Prostate gland (tissue), 2 donors: ENCODE measurements around the gene VIPR2.
"Not testable (repeated sequence)": the region's sequence is repeated elsewhere in the genome, so short reads cannot be mapped to it uniquely, and the experiment has no call there.

Experiments used
- POLR2A ChIP-seq: fragments of 450-650 bp; IDR thresholded peaks from one replicate; pipeline ENCODE4 v1.6.1; 2016; ENCODE audit warnings: antibody characterized with exemption, mild to moderate bottlenecking
- TF ChIP-seq, protein P1 (sequence below), 4 experiments: fragments of 200-600 bp in 2 of 4; fragments of 450-650 bp in 2 of 4; sonication (generic) in 2 of 4; IDR thresholded peaks; 1 replicate in 3 of 4; 2 replicates in 1 of 4; pipeline ENCODE4 v1.5.1; 2016 to 2019; ENCODE audit warnings: antibody characterized with exemption in 4 of 4, mild to moderate bottlenecking in 2 of 4, moderate library complexity in 2 of 4

DNA sequence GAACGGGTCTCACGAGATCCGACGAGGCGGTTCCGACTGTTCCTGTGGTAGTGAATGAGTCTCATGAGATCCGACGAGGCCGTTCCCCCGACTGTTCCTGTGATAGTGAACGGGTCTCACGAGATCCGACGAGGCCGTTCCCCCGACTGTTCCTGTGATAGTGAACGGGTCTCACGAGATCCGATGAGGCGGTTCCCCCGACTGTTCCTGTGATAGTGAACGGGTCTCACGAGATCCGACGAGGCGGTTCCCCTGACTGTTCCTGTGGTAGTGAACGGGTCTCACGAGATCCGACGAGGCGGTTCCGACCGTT lies 43.6 kb downstream of the VIPR2 start:
- TF ChIP-seq POLR2A: not testable (repeated sequence)
- TF ChIP-seq, protein P1, sequence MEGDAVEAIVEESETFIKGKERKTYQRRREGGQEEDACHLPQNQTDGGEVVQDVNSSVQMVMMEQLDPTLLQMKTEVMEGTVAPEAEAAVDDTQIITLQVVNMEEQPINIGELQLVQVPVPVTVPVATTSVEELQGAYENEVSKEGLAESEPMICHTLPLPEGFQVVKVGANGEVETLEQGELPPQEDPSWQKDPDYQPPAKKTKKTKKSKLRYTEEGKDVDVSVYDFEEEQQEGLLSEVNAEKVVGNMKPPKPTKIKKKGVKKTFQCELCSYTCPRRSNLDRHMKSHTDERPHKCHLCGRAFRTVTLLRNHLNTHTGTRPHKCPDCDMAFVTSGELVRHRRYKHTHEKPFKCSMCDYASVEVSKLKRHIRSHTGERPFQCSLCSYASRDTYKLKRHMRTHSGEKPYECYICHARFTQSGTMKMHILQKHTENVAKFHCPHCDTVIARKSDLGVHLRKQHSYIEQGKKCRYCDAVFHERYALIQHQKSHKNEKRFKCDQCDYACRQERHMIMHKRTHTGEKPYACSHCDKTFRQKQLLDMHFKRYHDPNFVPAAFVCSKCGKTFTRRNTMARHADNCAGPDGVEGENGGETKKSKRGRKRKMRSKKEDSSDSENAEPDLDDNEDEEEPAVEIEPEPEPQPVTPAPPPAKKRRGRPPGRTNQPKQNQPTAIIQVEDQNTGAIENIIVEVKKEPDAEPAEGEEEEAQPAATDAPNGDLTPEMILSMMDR (IDR thresholded peaks at IDR 0.05): not testable (repeated sequence)
